PC-3 (cell line): ENCODE data around the gene LTB. TPM values are rescaled to one million over a fixed set of nuclear protein-coding genes. Genes with fewer than 3 reads are reported as not detected.

Experiments used
- ATAC-seq: fragments of 200-7000 bp; cut with Tn5 transposase; 2 replicates; pipeline ENCODE4 v1.9.1; 2020; ENCODE audit warnings: mild to moderate bottlenecking, moderate library complexity
- BruUV-seq: library from RNA; stranded (reverse); fragments of 400-500 nt; replicated peaks from 2 replicates; lab custom pipeline; 2021; lab: Mats Ljungman, UMichigan
- CTCF ChIA-PET: fragments of 300-600 bp; sonication (Branson Sonifier 250); formaldehyde crosslinking; loops from one replicate; lab custom pipeline; 2022; ENCODE audit warnings: antibody characterized with exemption; lab: Charles Lee
- POLR2A ChIA-PET: fragments of 300-600 bp; sonication (Branson Sonifier 250); formaldehyde crosslinking; loops from one replicate; lab custom pipeline; 2022; ENCODE audit warnings: antibody characterized with exemption; ENCODE audit not compliant: unreplicated experiment; lab: Charles Lee
- DNase-seq: peaks from one replicate; pipeline ENCODE4 v3.0.0-alpha.2; 2015
- H2AFZ ChIP-seq: fragments of 300-600 bp; sonication (generic); 2 replicates; pipeline ENCODE4 v1.6.0; 2016; ENCODE audit warnings: antibody characterized with exemption, low read length
- H3F3A ChIP-seq: fragments of 300-600 bp; sonication (generic); one replicate; pipeline ENCODE4 v1.6.0; 2017; ENCODE audit warnings: antibody characterized with exemption, low read length, control low read depth, mild to moderate bottlenecking; ENCODE audit not compliant: unreplicated experiment
- H3K27ac ChIP-seq: fragments of 300-600 bp; sonication (generic); 2 replicates; pipeline ENCODE4 v1.5.1; 2016; ENCODE audit warnings: mild to moderate bottlenecking, low read length
- H3K27me3 ChIP-seq: fragments of 300-600 bp; sonication (generic); 2 replicates; pipeline ENCODE4 v1.6.1; 2016; ENCODE audit warnings: low read length, mixed read lengths
- H3K36me3 ChIP-seq: fragments of 300-600 bp; sonication (generic); 2 replicates; pipeline ENCODE4 v1.6.1; 2016; ENCODE audit warnings: low read depth, mixed run types, low read length, mixed read lengths
- H3K4me1 ChIP-seq: fragments of 300-600 bp; sonication (generic); 2 replicates; pipeline ENCODE4 v1.5.1; 2016; ENCODE audit warnings: low read length; ENCODE audit not compliant: insufficient read depth
- H3K4me2 ChIP-seq: fragments of 300-600 bp; sonication (generic); 2 replicates; pipeline ENCODE4 v1.6.0; 2016; ENCODE audit warnings: low read length
- H3K4me3 ChIP-seq: fragments of 300-600 bp; sonication (generic); 2 replicates; pipeline ENCODE4 v1.5.1; 2016; ENCODE audit warnings: mild to moderate bottlenecking, low read length, mixed read lengths
- H3K79me2 ChIP-seq: fragments of 300-600 bp; sonication (generic); 2 replicates; pipeline ENCODE4 v1.6.1; 2017; ENCODE audit warnings: low read length, mixed read lengths
- H3K9ac ChIP-seq: fragments of 300-600 bp; sonication (generic); 2 replicates; pipeline ENCODE4 v1.6.0; 2016; ENCODE audit warnings: mild to moderate bottlenecking, low read length
- H3K9me2 ChIP-seq: fragments of 300-600 bp; sonication (generic); replicated peaks from 2 replicates; pipeline ENCODE4 v1.6.1; 2016; ENCODE audit warnings: mixed run types, low read length, mixed read lengths
- H3K9me3 ChIP-seq: fragments of 300-600 bp; sonication (generic); 2 replicates; pipeline ENCODE4 v1.6.1; 2016; ENCODE audit warnings: low read length, mixed read lengths
- H4K20me1 ChIP-seq: fragments of 300-600 bp; sonication (generic); 2 replicates; pipeline ENCODE4 v1.6.1; 2016; ENCODE audit warnings: low read length, mixed read lengths
- EZH2 ChIP-seq: fragments of 300-600 bp; sonication (generic); IDR thresholded peaks from one replicate; pipeline ENCODE4 v1.6.1; 2017; ENCODE audit warnings: antibody characterized with exemption, mild to moderate bottlenecking, low read length; ENCODE audit not compliant: unreplicated experiment
- EZH2phosphoT487 ChIP-seq: fragments of 300-600 bp; sonication (generic); IDR thresholded peaks from 2 replicates; pipeline ENCODE4 v1.6.1; 2018; ENCODE audit warnings: mild to moderate bottlenecking, antibody characterized with exemption, low read length, borderline replicate concordance
- intact Hi-C: fragments of 100-400 bp; cut with micrococcal nuclease; formaldehyde crosslinking; loops from 2 replicates; pipeline ENCODE4 v1.9.0; 2023
- total RNA-seq: library from RNA; depleted of rRNA; stranded (reverse); fragments of >200 nt; gene quantifications from 2 replicates; pipeline ENCODE4 v1.2.3, GENCODE V29; 2014
- TF ChIP-seq, protein P1 (sequence below): fragments of 300-600 bp; sonication (generic); conservative IDR thresholded peaks from 2 replicates; pipeline ENCODE4 v1.5.1; 2017; ENCODE audit warnings: antibody characterized with exemption, low read depth, mild to moderate bottlenecking, low read length

The LTB gene
- total RNA-seq, 1 experiment from 2014 or later, result 1.5 TPM

DNA sequence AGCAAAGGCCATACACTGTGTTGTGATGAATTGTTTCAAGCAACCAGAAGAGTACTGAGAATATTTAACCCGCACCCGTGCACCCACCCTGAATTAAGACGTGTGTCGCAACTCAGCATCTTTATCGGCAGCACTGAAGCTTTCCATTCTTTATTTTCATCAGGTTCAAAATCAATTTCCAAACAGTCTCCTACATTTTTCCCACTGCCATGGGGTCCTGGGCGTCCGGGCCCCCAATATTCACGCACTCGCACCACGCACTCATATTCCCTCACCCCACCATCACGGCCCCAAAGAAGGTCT lies 1.8 kb downstream of the LTB start:
- H3K27me3 ChIP-seq, result no peaks in the 10 kb centered on the region
- H3K9me3 ChIP-seq, result no peaks in the 10 kb centered on the region
- TF ChIP-seq EZH2, result no peak
- TF ChIP-seq, protein P1, sequence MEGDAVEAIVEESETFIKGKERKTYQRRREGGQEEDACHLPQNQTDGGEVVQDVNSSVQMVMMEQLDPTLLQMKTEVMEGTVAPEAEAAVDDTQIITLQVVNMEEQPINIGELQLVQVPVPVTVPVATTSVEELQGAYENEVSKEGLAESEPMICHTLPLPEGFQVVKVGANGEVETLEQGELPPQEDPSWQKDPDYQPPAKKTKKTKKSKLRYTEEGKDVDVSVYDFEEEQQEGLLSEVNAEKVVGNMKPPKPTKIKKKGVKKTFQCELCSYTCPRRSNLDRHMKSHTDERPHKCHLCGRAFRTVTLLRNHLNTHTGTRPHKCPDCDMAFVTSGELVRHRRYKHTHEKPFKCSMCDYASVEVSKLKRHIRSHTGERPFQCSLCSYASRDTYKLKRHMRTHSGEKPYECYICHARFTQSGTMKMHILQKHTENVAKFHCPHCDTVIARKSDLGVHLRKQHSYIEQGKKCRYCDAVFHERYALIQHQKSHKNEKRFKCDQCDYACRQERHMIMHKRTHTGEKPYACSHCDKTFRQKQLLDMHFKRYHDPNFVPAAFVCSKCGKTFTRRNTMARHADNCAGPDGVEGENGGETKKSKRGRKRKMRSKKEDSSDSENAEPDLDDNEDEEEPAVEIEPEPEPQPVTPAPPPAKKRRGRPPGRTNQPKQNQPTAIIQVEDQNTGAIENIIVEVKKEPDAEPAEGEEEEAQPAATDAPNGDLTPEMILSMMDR, result no peak
- TF ChIP-seq EZH2phosphoT487, result no peak
- DNase-seq (no peak), ATAC-seq (no peak)
- no peaks in the 10 kb centered on the region for H3K79me2 ChIP-seq
- no peaks in the 10 kb centered on the region for H3K9me2 ChIP-seq
- no peaks in the 10 kb centered on the region for H4K20me1 ChIP-seq
- CTCF ChIA-PET, result interaction anchor here (0.9 to 1.8 kb wide), 2 partner anchors 17 to 18 kb away, joined by 3 to 6 read pairs; no protein-coding TSS in a partner anchor
- no peak overlapping the region for H3K9ac ChIP-seq
- intact Hi-C loops, result no loop called here
- H3K4me1 ChIP-seq, result peaks cover 11% of the 10 kb centered on the region; the same call in 1 of the 2 replicates
- H2AFZ ChIP-seq, result peak overlapping the region; percentile 99
- H3F3A ChIP-seq, result no peaks in the 10 kb centered on the region
- peak overlapping the region; percentile 99 for H3K4me2 ChIP-seq
- no peaks in the 10 kb centered on the region for H3K36me3 ChIP-seq
- BruUV-seq, result no TSS peak
- POLR2A ChIA-PET, result no interaction called here
- H3K27ac ChIP-seq, result no peak overlapping the region
- peak overlapping the region; percentile 83 for H3K4me3 ChIP-seq

DNA sequence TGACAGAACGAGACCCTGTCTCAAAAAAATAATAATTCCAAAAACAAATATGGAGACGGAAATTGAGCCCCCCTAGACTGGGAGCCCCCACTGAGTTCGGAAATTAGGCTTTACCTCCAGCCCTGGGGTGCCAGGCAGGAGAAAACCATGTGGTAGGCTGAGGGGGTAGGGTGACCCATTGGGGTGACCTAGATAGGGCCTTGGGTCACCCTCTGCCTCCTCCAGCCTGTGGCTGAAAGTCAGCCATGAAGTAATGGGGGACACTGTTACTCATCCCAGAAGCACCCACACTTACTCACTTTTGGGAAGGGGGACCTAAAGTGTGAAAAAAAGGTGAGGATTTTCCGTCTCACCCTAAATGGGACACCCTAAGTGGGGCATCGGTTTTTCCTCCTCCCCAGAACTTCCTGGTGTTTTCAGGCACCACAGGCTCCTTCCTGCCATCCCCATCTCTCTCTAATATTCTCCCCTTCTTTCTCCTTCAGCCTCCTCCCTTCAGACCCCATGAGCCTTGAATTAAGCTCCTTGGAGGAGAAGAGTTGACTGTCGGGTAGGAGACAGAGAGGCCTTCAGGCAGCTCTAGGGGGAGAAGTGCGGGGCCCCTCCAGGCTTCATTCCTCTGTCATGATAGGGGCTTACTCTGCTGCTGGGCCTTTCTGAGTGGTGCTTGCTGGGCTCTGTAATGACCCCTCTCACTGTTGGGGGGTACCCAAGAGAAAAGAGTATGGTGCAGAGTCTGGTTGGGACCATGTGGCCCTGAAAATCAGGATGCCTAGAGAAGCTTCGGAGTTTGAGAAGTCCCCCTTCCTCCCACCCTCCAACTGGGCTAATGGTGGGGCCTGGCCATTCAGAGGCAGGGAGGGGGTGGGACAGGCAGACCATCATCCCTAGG lies 2.4 kb downstream of the LTB start:
- H3K9ac ChIP-seq, result no peak overlapping the region
- H3K79me2 ChIP-seq, result no peaks in the 10 kb centered on the region
- intact Hi-C loops, result no loop called here
- DNase-seq (no peak), ATAC-seq (no peak)
- no peak overlapping the region for H3K4me3 ChIP-seq
- CTCF ChIA-PET, result interaction anchor here (1.8 kb wide), 1 partner anchor 18 kb away, joined by 6 read pairs; no protein-coding TSS in a partner anchor
- H3K4me2 ChIP-seq, result no peak overlapping the region
- H2AFZ ChIP-seq, result no peak overlapping the region
- no peaks in the 10 kb centered on the region for H3K36me3 ChIP-seq
- H3K27ac ChIP-seq, result no peak overlapping the region
- TF ChIP-seq, protein P1, result no peak
- TF ChIP-seq EZH2 (no peak), EZH2phosphoT487 (no peak)
- no peaks in the 10 kb centered on the region for H3K27me3 ChIP-seq
- POLR2A ChIA-PET, result no interaction called here
- no peaks in the 10 kb centered on the region for H3F3A ChIP-seq
- no TSS peak for BruUV-seq
- H3K9me2 ChIP-seq, result no peaks in the 10 kb centered on the region
- H4K20me1 ChIP-seq, result no peaks in the 10 kb centered on the region
- no peaks in the 10 kb centered on the region for H3K9me3 ChIP-seq
- H3K4me1 ChIP-seq, result peaks cover 11% of the 10 kb centered on the region; the same call in 1 of the 2 replicates

DNA sequence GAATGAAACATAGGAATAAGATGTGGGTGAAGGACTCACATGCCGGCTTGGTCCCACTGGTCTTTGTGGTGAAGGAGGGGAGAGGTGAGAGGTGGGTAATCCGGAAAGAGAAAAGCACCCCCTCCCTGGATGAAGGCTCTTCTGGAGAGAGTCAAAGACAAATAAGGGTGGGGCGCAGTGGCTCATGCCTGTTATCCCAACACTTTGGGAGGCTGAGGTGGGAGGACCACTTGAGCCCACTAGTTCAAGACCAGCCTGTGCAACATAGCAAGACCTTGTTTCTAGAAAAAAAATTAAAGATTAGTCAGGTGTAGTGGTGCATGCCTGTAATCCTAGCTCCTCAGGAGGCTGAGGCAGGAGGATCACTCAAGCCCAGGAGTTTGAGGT lies 3.1 kb downstream of the LTB start:
- Histone ChIP-seq H3K9me2 (no peaks in the 10 kb centered on the region), H3K4me1 (peaks cover 11% of the 10 kb centered on the region; the same call in 1 of the 2 replicates), H4K20me1 (no peaks in the 10 kb centered on the region), H3K9ac (no peak overlapping the region), H3K27me3 (no peaks in the 10 kb centered on the region), H3K36me3 (no peaks in the 10 kb centered on the region), H2AFZ (no peak overlapping the region), H3K4me3 (no peak overlapping the region), H3K9me3 (no peaks in the 10 kb centered on the region), H3K79me2 (no peaks in the 10 kb centered on the region), H3K4me2 (no peak overlapping the region), H3F3A (no peaks in the 10 kb centered on the region), H3K27ac (no peak overlapping the region)
- BruUV-seq, result no TSS peak
- TF ChIP-seq, protein P1, result no peak
- no peak for ATAC-seq
- CTCF ChIA-PET, result no interaction called here
- intact Hi-C loops, result no loop called here
- POLR2A ChIA-PET, result no interaction called here
- DNase-seq, result no peak
